Measurements from ENCODE around the gene EZH1. TPM values are rescaled to one million over a fixed set of nuclear protein-coding genes. Genes with fewer than 3 reads are reported as not detected.

EZH1 gene
- total RNA-seq, 1 donor from 2014 or later = 43.3 TPM

- no peak for DNase-seq
- H3K9me3 ChIP-seq (replicated peaks) = no peaks in the 10 kb centered on the region
- H3K4me3 ChIP-seq = no peak overlapping the region
- H3K36me3 ChIP-seq = peaks cover 5% of the 10 kb centered on the region
- TF ChIP-seq CTCF (IDR thresholded peaks at IDR 0.05; ENCODE audit: borderline replicate concordance) = no peak
- H3K27ac ChIP-seq (replicated peaks) = no peak overlapping the region
- intact Hi-C loops (cut with micrococcal nuclease) = no loop called here
- peaks cover 35% of the 10 kb centered on the region for H3K4me1 ChIP-seq
- H3K27me3 ChIP-seq (ENCODE audit: low read depth) = peaks cover 100% of the 10 kb centered on the region
Measured at GRCh38 chr17:42784409-42784808, 39.6 kb upstream of the EZH1 start.

- Histone ChIP-seq H3K4me1 (peaks cover 35% of the 10 kb centered on the region), H3K36me3 (peaks cover 11% of the 10 kb centered on the region), H3K27me3 (ENCODE audit: low read depth) (peaks cover 93% of the 10 kb centered on the region), H3K27ac (replicated peaks) (no peak overlapping the region), H3K4me3 (no peak overlapping the region), H3K9me3 (replicated peaks) (no peaks in the 10 kb centered on the region)
- DNase-seq = no peak
- no peak for TF ChIP-seq CTCF (IDR thresholded peaks at IDR 0.05; ENCODE audit: borderline replicate concordance)
- intact Hi-C loops (cut with micrococcal nuclease) = no loop called here
Measured at GRCh38 chr17:42783791-42784138, 38.9 kb upstream of the EZH1 start.

- H3K4me1 ChIP-seq = peaks cover 35% of the 10 kb centered on the region
- H3K9me3 ChIP-seq (replicated peaks) = no peaks in the 10 kb centered on the region
- H3K4me3 ChIP-seq = no peak overlapping the region
- peaks cover 88% of the 10 kb centered on the region for H3K27me3 ChIP-seq (ENCODE audit: low read depth)
- intact Hi-C loops (cut with micrococcal nuclease) = no loop called here
- no peak for TF ChIP-seq CTCF (IDR thresholded peaks at IDR 0.05; ENCODE audit: borderline replicate concordance)
- DNase-seq = no peak
- H3K36me3 ChIP-seq = peaks cover 17% of the 10 kb centered on the region
- no peak overlapping the region for H3K27ac ChIP-seq (replicated peaks)
Measured at GRCh38 chr17:42783062-42783790, 38.4 kb upstream of the EZH1 start.

GRCh38 chr17:42782166-42783061 is 37.6 kb upstream of the EZH1 start:
- Histone ChIP-seq H3K9me3 (replicated peaks) (no peaks in the 10 kb centered on the region), H3K4me1 (peaks cover 35% of the 10 kb centered on the region), H3K27ac (replicated peaks) (no peak overlapping the region), H3K36me3 (peaks cover 25% of the 10 kb centered on the region), H3K4me3 (no peak overlapping the region), H3K27me3 (ENCODE audit: low read depth) (peaks cover 80% of the 10 kb centered on the region)
- no peak for TF ChIP-seq CTCF (IDR thresholded peaks at IDR 0.05; ENCODE audit: borderline replicate concordance)
- DNase-seq = no peak
- intact Hi-C loops (cut with micrococcal nuclease) = no loop called here

GRCh38 chr17:42781639-42782165 is 36.9 kb upstream of the EZH1 start:
- Histone ChIP-seq H3K27me3 (ENCODE audit: low read depth) (peaks cover 72% of the 10 kb centered on the region), H3K27ac (replicated peaks) (no peak overlapping the region)

More at GRCh38 chr17:42781639-42782165, 36.9 kb upstream of the EZH1 start:
- no peak overlapping the region for H3K4me3 ChIP-seq
- H3K4me1 ChIP-seq = peaks cover 35% of the 10 kb centered on the region
- no peaks in the 10 kb centered on the region for H3K9me3 ChIP-seq (replicated peaks)
- H3K36me3 ChIP-seq = peaks cover 32% of the 10 kb centered on the region
- intact Hi-C loops (cut with micrococcal nuclease) = no loop called here
- TF ChIP-seq CTCF (IDR thresholded peaks at IDR 0.05; ENCODE audit: borderline replicate concordance) = no peak
- DNase-seq = no peak

All from left ventricle myocardium inferior (tissue), 1 donor.